ENCODE data around the gene CALM1.

Gene CALM1

DNA sequence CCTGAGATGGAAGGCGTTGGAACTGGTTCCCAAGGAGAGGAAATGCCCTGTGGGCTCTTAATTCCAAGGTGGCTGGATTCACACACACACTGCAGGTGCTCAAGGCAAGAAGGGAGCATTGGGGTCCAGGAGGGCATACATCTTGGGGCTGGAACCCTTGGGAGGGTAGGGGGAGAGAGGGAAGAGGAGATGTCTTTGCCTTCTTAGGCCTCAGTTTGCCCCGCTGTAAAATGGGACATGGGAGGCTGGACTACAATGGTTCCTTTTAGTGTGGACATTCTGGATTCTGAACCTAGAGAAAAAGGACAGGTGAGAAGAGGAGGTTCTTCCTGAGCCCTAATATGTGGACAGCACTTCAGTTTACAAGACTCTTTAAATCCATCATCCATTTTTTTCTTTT lies 43.8 kb downstream of the CALM1 start:
- H3K4me3 ChIP-seq (ENCODE audit: low read depth, low read length), result no peak overlapping the region
- TF ChIP-seq, protein P1, sequence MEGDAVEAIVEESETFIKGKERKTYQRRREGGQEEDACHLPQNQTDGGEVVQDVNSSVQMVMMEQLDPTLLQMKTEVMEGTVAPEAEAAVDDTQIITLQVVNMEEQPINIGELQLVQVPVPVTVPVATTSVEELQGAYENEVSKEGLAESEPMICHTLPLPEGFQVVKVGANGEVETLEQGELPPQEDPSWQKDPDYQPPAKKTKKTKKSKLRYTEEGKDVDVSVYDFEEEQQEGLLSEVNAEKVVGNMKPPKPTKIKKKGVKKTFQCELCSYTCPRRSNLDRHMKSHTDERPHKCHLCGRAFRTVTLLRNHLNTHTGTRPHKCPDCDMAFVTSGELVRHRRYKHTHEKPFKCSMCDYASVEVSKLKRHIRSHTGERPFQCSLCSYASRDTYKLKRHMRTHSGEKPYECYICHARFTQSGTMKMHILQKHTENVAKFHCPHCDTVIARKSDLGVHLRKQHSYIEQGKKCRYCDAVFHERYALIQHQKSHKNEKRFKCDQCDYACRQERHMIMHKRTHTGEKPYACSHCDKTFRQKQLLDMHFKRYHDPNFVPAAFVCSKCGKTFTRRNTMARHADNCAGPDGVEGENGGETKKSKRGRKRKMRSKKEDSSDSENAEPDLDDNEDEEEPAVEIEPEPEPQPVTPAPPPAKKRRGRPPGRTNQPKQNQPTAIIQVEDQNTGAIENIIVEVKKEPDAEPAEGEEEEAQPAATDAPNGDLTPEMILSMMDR (IDR thresholded peaks at IDR 0.05; ENCODE audit: low read depth, low read length, missing control alignments), result no peak
- DNase-seq (ENCODE audit: low read depth), result no peak

DNA sequence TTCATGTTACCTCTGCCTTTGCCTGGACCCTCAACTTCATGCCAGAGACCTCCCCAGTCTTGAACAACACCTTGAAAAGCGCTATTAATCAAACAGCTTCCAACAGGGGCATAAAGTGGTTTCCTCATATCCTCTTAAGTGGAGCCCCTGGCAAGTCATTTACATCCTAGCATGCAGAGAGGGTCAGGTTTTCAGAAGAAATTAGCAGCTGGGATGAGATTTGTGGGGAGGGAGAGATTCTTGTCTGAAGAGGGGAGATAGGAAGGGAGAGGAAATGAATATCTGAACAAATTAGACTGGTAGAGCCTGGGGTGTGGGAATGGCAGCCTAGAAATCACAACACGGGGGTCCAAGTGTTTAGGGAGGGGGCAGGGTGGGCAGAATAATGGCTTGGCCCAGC lies 45.6 kb downstream of the CALM1 start:
- DNase-seq (ENCODE audit: low read depth), result no peak
- TF ChIP-seq, protein P1 (IDR thresholded peaks at IDR 0.05; ENCODE audit: low read depth, low read length, missing control alignments), result no peak
- no peak overlapping the region for H3K4me3 ChIP-seq (ENCODE audit: low read depth, low read length)

DNA sequence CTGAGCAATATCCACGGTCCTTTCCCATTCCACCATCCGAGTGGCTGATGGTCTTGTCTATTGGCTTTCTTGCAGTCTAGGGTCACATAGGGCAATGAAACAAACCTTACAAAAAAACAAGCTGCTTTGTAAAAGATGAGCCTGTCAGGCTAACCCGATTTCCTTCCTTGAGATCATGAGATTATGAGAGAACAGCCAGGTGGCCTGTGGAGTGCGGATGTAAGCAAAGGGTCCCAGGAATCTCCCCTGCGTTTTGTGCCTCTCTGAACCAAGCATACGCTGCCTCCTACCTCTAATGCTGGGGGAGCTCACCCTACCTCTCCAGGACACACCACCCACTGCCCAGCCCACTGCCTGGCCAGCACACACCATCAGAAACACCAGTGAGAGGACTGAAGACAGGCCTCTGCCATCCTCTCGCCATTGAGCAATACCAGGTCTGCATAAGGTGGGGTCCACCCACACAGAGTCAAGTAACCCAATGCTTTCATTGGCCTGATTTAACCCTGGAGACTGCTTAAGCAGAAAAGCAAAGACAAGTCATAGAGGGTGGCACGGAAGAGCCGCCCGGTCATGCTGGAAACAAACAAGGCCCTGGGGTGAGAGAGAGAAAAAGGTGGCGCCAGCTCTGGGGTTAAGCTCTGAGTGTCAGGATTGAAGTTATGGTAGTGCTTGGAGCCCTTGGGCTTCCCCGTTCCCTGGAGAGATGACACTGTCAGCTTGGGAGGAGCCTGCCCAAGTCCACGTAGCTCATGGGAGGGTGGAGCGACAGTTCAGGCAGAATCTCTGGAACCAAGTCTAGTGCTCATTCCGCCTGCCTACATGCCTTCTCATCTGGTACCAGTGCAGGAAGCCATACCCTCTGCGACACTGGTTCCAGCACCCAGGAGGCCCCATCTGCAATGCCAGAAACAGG lies 46.6 kb downstream of the CALM1 start:
- TF ChIP-seq, protein P1 (IDR thresholded peaks at IDR 0.05; ENCODE audit: low read depth, low read length, missing control alignments), result no peak
- DNase-seq (ENCODE audit: low read depth), result no peak
- H3K4me3 ChIP-seq (ENCODE audit: low read depth, low read length), result no peak overlapping the region

DNA sequence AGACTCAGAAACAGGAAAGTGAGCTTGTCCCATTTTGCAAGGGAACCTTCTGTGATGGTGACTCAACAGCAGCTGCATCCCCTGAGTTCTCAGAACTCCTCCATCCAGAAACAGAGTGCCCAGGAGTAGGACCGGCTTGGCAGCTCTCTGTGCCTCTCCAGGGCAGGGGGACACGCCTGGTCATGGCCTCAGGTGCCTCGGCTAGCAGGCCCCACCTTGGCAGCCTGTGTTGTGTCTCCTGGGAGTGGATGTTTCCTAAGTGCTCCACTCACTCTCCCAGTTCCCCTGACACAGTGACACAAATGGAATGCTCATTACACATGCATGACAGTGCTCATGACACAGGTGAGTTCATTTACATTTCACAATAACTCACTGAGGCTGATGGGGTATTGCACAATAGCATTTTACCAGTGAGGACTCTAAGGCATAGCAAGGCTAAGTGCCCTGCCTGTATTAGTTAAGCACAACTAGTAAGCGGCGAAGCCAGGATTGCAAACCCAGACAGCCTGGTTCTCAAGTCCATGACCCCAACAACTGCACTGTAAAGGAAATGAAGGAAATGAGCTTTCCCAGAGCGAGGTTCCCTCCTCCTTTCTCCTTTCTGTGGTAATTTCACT lies 47.4 kb downstream of the CALM1 start:
- no peak overlapping the region for H3K4me3 ChIP-seq (ENCODE audit: low read depth, low read length)
- no peak for DNase-seq (ENCODE audit: low read depth)
- TF ChIP-seq, protein P1 (IDR thresholded peaks at IDR 0.05; ENCODE audit: low read depth, low read length, missing control alignments), result no peak

DNA sequence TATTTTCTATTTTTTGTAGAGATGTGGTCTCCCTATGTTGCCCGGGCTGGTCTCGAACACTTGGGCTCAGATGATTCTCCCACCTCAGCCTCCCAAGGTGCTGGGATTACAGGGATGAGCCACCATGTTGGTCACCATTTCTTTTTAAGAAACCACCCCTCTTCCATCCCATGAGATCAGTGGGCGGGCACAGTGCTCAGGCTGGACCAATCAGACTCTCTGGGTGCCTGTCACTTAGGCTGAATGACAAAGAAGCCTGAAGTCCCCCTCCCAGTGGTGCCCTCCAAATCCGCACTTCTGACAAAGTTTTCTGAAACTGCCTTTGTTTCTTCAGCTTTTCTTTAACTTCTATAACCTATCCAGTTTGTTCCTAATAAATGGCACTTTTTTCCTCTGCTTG lies 48.2 kb downstream of the CALM1 start:
- H3K4me3 ChIP-seq (ENCODE audit: low read depth, low read length), result no peak overlapping the region
- no peak for DNase-seq (ENCODE audit: low read depth)
- TF ChIP-seq, protein P1 (IDR thresholded peaks at IDR 0.05; ENCODE audit: low read depth, low read length, missing control alignments), result no peak

DNA sequence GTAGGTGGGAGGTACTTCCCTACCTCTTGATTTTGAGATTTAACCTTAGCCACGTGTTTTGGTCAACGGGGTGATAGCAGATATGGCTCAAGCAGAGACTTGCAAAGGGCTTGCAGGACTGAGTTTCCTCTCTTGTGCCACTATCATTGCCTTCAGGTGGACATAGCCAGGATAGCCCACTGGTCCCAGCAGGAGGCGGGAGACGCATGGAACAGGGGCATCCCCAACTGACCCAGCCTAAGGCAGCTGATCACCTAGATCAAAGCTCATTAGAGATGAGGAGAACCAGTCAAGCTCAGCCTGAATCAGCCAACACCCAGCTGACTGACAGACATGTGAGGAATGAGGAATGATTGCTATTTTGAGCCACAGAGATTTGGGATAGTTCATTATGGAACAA lies 49.6 kb downstream of the CALM1 start:
- no peak for DNase-seq (ENCODE audit: low read depth)
- TF ChIP-seq, protein P1 (IDR thresholded peaks at IDR 0.05; ENCODE audit: low read depth, low read length, missing control alignments), result no peak
- no peak overlapping the region for H3K4me3 ChIP-seq (ENCODE audit: low read depth, low read length)

Measured in GM12864 (cell line).